Central memory CD8-positive, alpha-beta T cell (primary cell): ENCODE results near the gene MCAM.
A peak's percentile ranks its signal among the peaks of the same experiment; 100 is the strongest.

ENCODE experiments used
- ATAC-seq: fragments of 150-1000 bp; cut with Tn5 transposase; replicated peaks from 2 replicates; pipeline ENCODE4 v1.10.0; 2022; ENCODE audit warnings: mild to moderate bottlenecking, moderate FRiP score, moderate number of reproducible peaks; ENCODE audit not compliant: poor library complexity, severe bottlenecking; ENCODE audit errors: extremely low read depth
- DNase-seq, 2 donors: peaks; one replicate each; pipeline ENCODE4 v3.0.0; 2021; ENCODE audit warnings: low spot score in 2 of 2
- H3K27ac Mint-ChIP-seq: one replicate; pipeline ENCODE4 v1.8.0; 2022; ENCODE audit warnings: low read depth, mild to moderate bottlenecking, moderate library complexity, mixed read lengths
- H3K27me3 Mint-ChIP-seq: one replicate; pipeline ENCODE4 v1.8.0; 2022; ENCODE audit warnings: mixed read lengths
- H3K36me3 Mint-ChIP-seq: one replicate; pipeline ENCODE4 v1.8.0; 2022; ENCODE audit warnings: mild to moderate bottlenecking, moderate library complexity, mixed read lengths; ENCODE audit not compliant: insufficient read depth
- H3K4me1 Mint-ChIP-seq: one replicate; pipeline ENCODE4 v1.8.0; 2022; ENCODE audit warnings: mixed read lengths
- H3K4me3 Mint-ChIP-seq: one replicate; pipeline ENCODE4 v1.8.0; 2022; ENCODE audit warnings: mild to moderate bottlenecking, moderate library complexity, mixed read lengths
- H3K9me3 Mint-ChIP-seq: one replicate; pipeline ENCODE4 v1.8.0; 2022; ENCODE audit warnings: mixed read lengths

MCAM gene

GRCh38 chr11:119334174-119334930, 17.4 kb upstream of the MCAM start, which contains the start of gene RNF26:
TSS of gene RNF26 (plus strand) at chr11:119334527. CDS start at chr11:119335123, 596 bp downstream.
- DNase-seq = peak; percentile 88 to 91
- ATAC-seq = peak; percentile 93
- Mint-ChIP-seq H3K27me3 (peaks cover 9% of the 10 kb centered on the region), H3K4me3 (peak within 1 kb of the TSS; percentile 99), H3K4me1 (peaks cover 45% of the 10 kb centered on the region), H3K36me3 (peaks cover 14% of the 10 kb centered on the region), H3K9me3 (no peaks in the 10 kb centered on the region), H3K27ac (peak within 1 kb of the TSS; percentile 97)

GRCh38 chr11:119332111-119332765, 15.3 kb upstream of the MCAM start:
- H3K27ac Mint-ChIP-seq = peak overlapping the region; percentile 97
- H3K27me3 Mint-ChIP-seq = peaks cover 8% of the 10 kb centered on the region
- H3K9me3 Mint-ChIP-seq = no peaks in the 10 kb centered on the region
- ATAC-seq (no peak), DNase-seq (no peak)
- peaks cover 34% of the 10 kb centered on the region for H3K4me1 Mint-ChIP-seq
- H3K36me3 Mint-ChIP-seq = peaks cover 12% of the 10 kb centered on the region
- H3K4me3 Mint-ChIP-seq = peak overlapping the region; percentile 99

- no peaks in the 10 kb centered on the region for H3K9me3 Mint-ChIP-seq
- peaks cover 20% of the 10 kb centered on the region for H3K4me1 Mint-ChIP-seq
- ATAC-seq (no peak), DNase-seq (no peak)
- no peak overlapping the region for H3K4me3 Mint-ChIP-seq
- H3K27me3 Mint-ChIP-seq = peaks cover 8% of the 10 kb centered on the region
- H3K36me3 Mint-ChIP-seq = peaks cover 10% of the 10 kb centered on the region
- H3K27ac Mint-ChIP-seq = no peak overlapping the region
Observed at GRCh38 chr11:119330237-119330636, 13.3 kb upstream of the MCAM start.

GRCh38 chr11:119329320-119329719, 12.4 kb upstream of the MCAM start:
- no peak for DNase-seq
- Mint-ChIP-seq H3K27me3 (peaks cover 8% of the 10 kb centered on the region), H3K9me3 (no peaks in the 10 kb centered on the region), H3K4me3 (no peak overlapping the region), H3K36me3 (peaks cover 5% of the 10 kb centered on the region), H3K4me1 (peaks cover 11% of the 10 kb centered on the region), H3K27ac (no peak overlapping the region)
- no peak for ATAC-seq

GRCh38 chr11:119324189-119324588, 7.3 kb upstream of the MCAM start:
- ATAC-seq (no peak), DNase-seq (no peak)
- H3K36me3 Mint-ChIP-seq = no peaks in the 10 kb centered on the region
- H3K9me3 Mint-ChIP-seq = no peaks in the 10 kb centered on the region
- peaks cover 14% of the 10 kb centered on the region for H3K27me3 Mint-ChIP-seq
- H3K4me1 Mint-ChIP-seq = peaks cover 23% of the 10 kb centered on the region
- H3K4me3 Mint-ChIP-seq = no peak overlapping the region
- H3K27ac Mint-ChIP-seq = no peak overlapping the region

GRCh38 chr11:119323532-119324033, 6.7 kb upstream of the MCAM start:
- Mint-ChIP-seq H3K27me3 (peaks cover 16% of the 10 kb centered on the region), H3K27ac (no peak overlapping the region), H3K4me3 (no peak overlapping the region), H3K9me3 (no peaks in the 10 kb centered on the region), H3K4me1 (peaks cover 23% of the 10 kb centered on the region), H3K36me3 (peaks cover 2% of the 10 kb centered on the region)
- peak; percentile 60 to 75 for DNase-seq
- no peak for ATAC-seq

- Mint-ChIP-seq H3K27ac (no peak overlapping the region), H3K4me1 (peaks cover 23% of the 10 kb centered on the region), H3K36me3 (peaks cover 2% of the 10 kb centered on the region), H3K9me3 (no peaks in the 10 kb centered on the region), H3K4me3 (no peak overlapping the region), H3K27me3 (peaks cover 22% of the 10 kb centered on the region)
- DNase-seq = no peak
- no peak for ATAC-seq
Observed at GRCh38 chr11:119322921-119323531, 6.1 kb upstream of the MCAM start.

- H3K27me3 Mint-ChIP-seq = peaks cover 28% of the 10 kb centered on the region
- no peaks in the 10 kb centered on the region for H3K9me3 Mint-ChIP-seq
- H3K36me3 Mint-ChIP-seq = peaks cover 2% of the 10 kb centered on the region
- peaks cover 23% of the 10 kb centered on the region for H3K4me1 Mint-ChIP-seq
- ATAC-seq (no peak), DNase-seq (no peak)
- H3K27ac Mint-ChIP-seq = no peak overlapping the region
- no peak overlapping the region for H3K4me3 Mint-ChIP-seq
Observed at GRCh38 chr11:119322360-119322739, 5.4 kb upstream of the MCAM start.

GRCh38 chr11:119320776-119321524, 4.0 kb upstream of the MCAM start:
- H3K4me1 Mint-ChIP-seq = peaks cover 23% of the 10 kb centered on the region
- H3K27me3 Mint-ChIP-seq = peaks cover 29% of the 10 kb centered on the region
- H3K36me3 Mint-ChIP-seq = peaks cover 2% of the 10 kb centered on the region
- no peaks in the 10 kb centered on the region for H3K9me3 Mint-ChIP-seq
- ATAC-seq = peak; percentile 75
- peak overlapping the region; percentile 77 for H3K4me3 Mint-ChIP-seq
- DNase-seq = no peak
- H3K27ac Mint-ChIP-seq = peak overlapping the region; percentile 74

GRCh38 chr11:119320240-119320775, 3.4 kb upstream of the MCAM start:
- H3K4me3 Mint-ChIP-seq = peak overlapping the region; percentile 77
- peak overlapping the region; percentile 35 for H3K27ac Mint-ChIP-seq
- DNase-seq (no peak), ATAC-seq (no peak)
- H3K27me3 Mint-ChIP-seq = peaks cover 36% of the 10 kb centered on the region
- peaks cover 29% of the 10 kb centered on the region for H3K4me1 Mint-ChIP-seq
- H3K9me3 Mint-ChIP-seq = no peaks in the 10 kb centered on the region
- peaks cover 2% of the 10 kb centered on the region for H3K36me3 Mint-ChIP-seq

GRCh38 chr11:119319700-119320239, 2.8 kb upstream of the MCAM start:
- Mint-ChIP-seq H3K36me3 (peaks cover 2% of the 10 kb centered on the region), H3K4me3 (peak overlapping the region; percentile 77), H3K9me3 (no peaks in the 10 kb centered on the region), H3K4me1 (peaks cover 31% of the 10 kb centered on the region), H3K27ac (peak overlapping the region; percentile 35), H3K27me3 (peaks cover 41% of the 10 kb centered on the region)
- no peak for DNase-seq
- ATAC-seq = no peak
